Measurements from ENCODE around the gene LFNG. TPM values are rescaled to one million over a fixed set of nuclear protein-coding genes. Genes with fewer than 3 reads are reported as not detected.

Gene LFNG
- total RNA-seq, 1 donor from 2014 or later = 41.0 TPM

- Mint-ChIP-seq H3K4me3 (ENCODE audit: low read depth) (no peak overlapping the region), H3K36me3 (ENCODE audit: low read depth) (no peaks in the 10 kb centered on the region), H3K4me1 (ENCODE audit: low read depth) (peaks cover 2% of the 10 kb centered on the region), H3K27me3 (ENCODE audit: low read depth) (peaks cover 3% of the 10 kb centered on the region), H3K9me3 (peaks cover 2% of the 10 kb centered on the region), H3K27ac (no peak overlapping the region)
- DNase-seq (ENCODE audit: low spot score) = peak; percentile 57
- intact Hi-C loops (cut with micrococcal nuclease) = loop anchor here (1.0 to 5.0 kb wide), 4 partner anchors 53 to 233 kb away; partner anchors contain the start of gene BRAT1
Measured at GRCh38 chr7:2477447-2478398, 41.9 kb upstream of the LFNG start.

GRCh38 chr7:2478399-2478785 is 41.2 kb upstream of the LFNG start:
- intact Hi-C loops (cut with micrococcal nuclease) = loop anchor here (5.0 kb wide), 1 partner anchor 204 kb away; no protein-coding TSS in a partner anchor
- peaks cover 3% of the 10 kb centered on the region for H3K27me3 Mint-ChIP-seq (ENCODE audit: low read depth)

GRCh38 chr7:2478800-2479199 is 40.8 kb upstream of the LFNG start:
- intact Hi-C loops (cut with micrococcal nuclease) = loop anchor here (5.0 kb wide), 1 partner anchor 204 kb away; no protein-coding TSS in a partner anchor
- Mint-ChIP-seq H3K9me3 (peaks cover 6% of the 10 kb centered on the region), H3K27me3 (ENCODE audit: low read depth) (peaks cover 3% of the 10 kb centered on the region), H3K4me3 (ENCODE audit: low read depth) (no peak overlapping the region), H3K4me1 (ENCODE audit: low read depth) (peaks cover 2% of the 10 kb centered on the region), H3K27ac (no peak overlapping the region), H3K36me3 (ENCODE audit: low read depth) (no peaks in the 10 kb centered on the region)
- DNase-seq (ENCODE audit: low spot score) = no peak

More at GRCh38 chr7:2478399-2478785, 41.2 kb upstream of the LFNG start:
- Mint-ChIP-seq H3K36me3 (ENCODE audit: low read depth) (no peaks in the 10 kb centered on the region), H3K4me1 (ENCODE audit: low read depth) (peaks cover 2% of the 10 kb centered on the region), H3K9me3 (peaks cover 6% of the 10 kb centered on the region), H3K27ac (no peak overlapping the region), H3K4me3 (ENCODE audit: low read depth) (no peak overlapping the region)
- DNase-seq (ENCODE audit: low spot score) = no peak

GRCh38 chr7:2479276-2480069 is 40.1 kb upstream of the LFNG start:
- H3K4me1 Mint-ChIP-seq (ENCODE audit: low read depth) = peaks cover 2% of the 10 kb centered on the region
- no peak overlapping the region for H3K27ac Mint-ChIP-seq
- DNase-seq (ENCODE audit: low spot score) = no peak
- no peaks in the 10 kb centered on the region for H3K36me3 Mint-ChIP-seq (ENCODE audit: low read depth)
- intact Hi-C loops (cut with micrococcal nuclease) = loop anchor here (5.0 kb wide), 1 partner anchor 203 kb away; no protein-coding TSS in a partner anchor
- no peak overlapping the region for H3K4me3 Mint-ChIP-seq (ENCODE audit: low read depth)
- peaks cover 3% of the 10 kb centered on the region for H3K27me3 Mint-ChIP-seq (ENCODE audit: low read depth)
- H3K9me3 Mint-ChIP-seq = peaks cover 6% of the 10 kb centered on the region

GRCh38 chr7:2480070-2480408 is 39.5 kb upstream of the LFNG start:
- intact Hi-C loops (cut with micrococcal nuclease) = no loop called here
- Mint-ChIP-seq H3K4me3 (ENCODE audit: low read depth) (no peak overlapping the region), H3K27me3 (ENCODE audit: low read depth) (peaks cover 4% of the 10 kb centered on the region), H3K27ac (no peak overlapping the region), H3K9me3 (peaks cover 6% of the 10 kb centered on the region), H3K36me3 (ENCODE audit: low read depth) (no peaks in the 10 kb centered on the region), H3K4me1 (ENCODE audit: low read depth) (peaks cover 2% of the 10 kb centered on the region)
- no peak for DNase-seq (ENCODE audit: low spot score)

- H3K27ac Mint-ChIP-seq = no peak overlapping the region
- no peak overlapping the region for H3K4me3 Mint-ChIP-seq (ENCODE audit: low read depth)
- intact Hi-C loops (cut with micrococcal nuclease) = no loop called here
- DNase-seq (ENCODE audit: low spot score) = no peak
- H3K27me3 Mint-ChIP-seq (ENCODE audit: low read depth) = peaks cover 4% of the 10 kb centered on the region
- H3K36me3 Mint-ChIP-seq (ENCODE audit: low read depth) = no peaks in the 10 kb centered on the region
- H3K4me1 Mint-ChIP-seq (ENCODE audit: low read depth) = peaks cover 2% of the 10 kb centered on the region
- H3K9me3 Mint-ChIP-seq = peaks cover 6% of the 10 kb centered on the region
Measured at GRCh38 chr7:2481195-2481594, 38.4 kb upstream of the LFNG start.

GRCh38 chr7:2482725-2483451 is 36.7 kb upstream of the LFNG start:
- H3K27ac Mint-ChIP-seq = no peak overlapping the region
- H3K4me1 Mint-ChIP-seq (ENCODE audit: low read depth) = no peaks in the 10 kb centered on the region
- no peak for DNase-seq (ENCODE audit: low spot score)
- H3K27me3 Mint-ChIP-seq (ENCODE audit: low read depth) = peaks cover 4% of the 10 kb centered on the region
- intact Hi-C loops (cut with micrococcal nuclease) = no loop called here
- peaks cover 6% of the 10 kb centered on the region for H3K9me3 Mint-ChIP-seq
- no peak overlapping the region for H3K4me3 Mint-ChIP-seq (ENCODE audit: low read depth)
- no peaks in the 10 kb centered on the region for H3K36me3 Mint-ChIP-seq (ENCODE audit: low read depth)

GRCh38 chr7:2483494-2483893 is 36.1 kb upstream of the LFNG start:
- no peak overlapping the region for H3K27ac Mint-ChIP-seq
- H3K4me3 Mint-ChIP-seq (ENCODE audit: low read depth) = no peak overlapping the region
- intact Hi-C loops (cut with micrococcal nuclease) = no loop called here
- H3K27me3 Mint-ChIP-seq (ENCODE audit: low read depth) = peaks cover 4% of the 10 kb centered on the region
- no peaks in the 10 kb centered on the region for H3K36me3 Mint-ChIP-seq (ENCODE audit: low read depth)
- peaks cover 6% of the 10 kb centered on the region for H3K9me3 Mint-ChIP-seq
- no peaks in the 10 kb centered on the region for H3K4me1 Mint-ChIP-seq (ENCODE audit: low read depth)
- DNase-seq (ENCODE audit: low spot score) = no peak

- Mint-ChIP-seq H3K4me3 (ENCODE audit: low read depth) (no peak overlapping the region), H3K9me3 (peaks cover 6% of the 10 kb centered on the region), H3K4me1 (ENCODE audit: low read depth) (no peaks in the 10 kb centered on the region), H3K36me3 (ENCODE audit: low read depth) (no peaks in the 10 kb centered on the region), H3K27ac (no peak overlapping the region), H3K27me3 (ENCODE audit: low read depth) (peaks cover 4% of the 10 kb centered on the region)
- intact Hi-C loops (cut with micrococcal nuclease) = no loop called here
- no peak for DNase-seq (ENCODE audit: low spot score)
Measured at GRCh38 chr7:2484868-2485267, 34.7 kb upstream of the LFNG start.

GRCh38 chr7:2487586-2488271 is 31.8 kb upstream of the LFNG start:
- intact Hi-C loops (cut with micrococcal nuclease) = no loop called here
- H3K9me3 Mint-ChIP-seq = peaks cover 4% of the 10 kb centered on the region
- peaks cover 4% of the 10 kb centered on the region for H3K27me3 Mint-ChIP-seq (ENCODE audit: low read depth)
- H3K4me3 Mint-ChIP-seq (ENCODE audit: low read depth) = no peak overlapping the region
- no peak for DNase-seq (ENCODE audit: low spot score)
- no peaks in the 10 kb centered on the region for H3K4me1 Mint-ChIP-seq (ENCODE audit: low read depth)
- H3K36me3 Mint-ChIP-seq (ENCODE audit: low read depth) = no peaks in the 10 kb centered on the region
- no peak overlapping the region for H3K27ac Mint-ChIP-seq

GRCh38 chr7:2488272-2488645 is 31.3 kb upstream of the LFNG start:
- no peak overlapping the region for H3K27ac Mint-ChIP-seq

GRCh38 chr7:2488681-2489080 is 30.9 kb upstream of the LFNG start:
- Mint-ChIP-seq H3K4me1 (ENCODE audit: low read depth) (no peaks in the 10 kb centered on the region), H3K4me3 (ENCODE audit: low read depth) (no peak overlapping the region), H3K36me3 (ENCODE audit: low read depth) (no peaks in the 10 kb centered on the region), H3K27me3 (ENCODE audit: low read depth) (peaks cover 4% of the 10 kb centered on the region), H3K27ac (no peak overlapping the region), H3K9me3 (no peaks in the 10 kb centered on the region)
- intact Hi-C loops (cut with micrococcal nuclease) = no loop called here
- no peak for DNase-seq (ENCODE audit: low spot score)

More at GRCh38 chr7:2488272-2488645, 31.3 kb upstream of the LFNG start:
- Mint-ChIP-seq H3K4me3 (ENCODE audit: low read depth) (no peak overlapping the region), H3K4me1 (ENCODE audit: low read depth) (no peaks in the 10 kb centered on the region), H3K27me3 (ENCODE audit: low read depth) (peaks cover 4% of the 10 kb centered on the region), H3K36me3 (ENCODE audit: low read depth) (no peaks in the 10 kb centered on the region), H3K9me3 (no peaks in the 10 kb centered on the region)
- intact Hi-C loops (cut with micrococcal nuclease) = no loop called here
- no peak for DNase-seq (ENCODE audit: low spot score)

Data from activated T-helper 2 cell treated with anti-CD3 and anti-CD28 coated beads, Interferon-gamma antibody, Interleukin-2, Interleukin-4, amounts not matched to agents 10 μg/mL and 5 μg/mL and 100 μg/mL, durations not matched to agents 14 hours and 24 hours and 36 hours (primary cell).